HG03520 (cell line): ENCODE measurements around the gene ZBP1.

Experiments used
- ATAC-seq: cut with Tn5 transposase; IDR thresholded peaks from one replicate; pipeline ENCODE4 v1.9.1; 2021; ENCODE audit warnings: mild to moderate bottlenecking, moderate library complexity; ENCODE audit not compliant: unreplicated experiment

Gene ZBP1

DNA sequence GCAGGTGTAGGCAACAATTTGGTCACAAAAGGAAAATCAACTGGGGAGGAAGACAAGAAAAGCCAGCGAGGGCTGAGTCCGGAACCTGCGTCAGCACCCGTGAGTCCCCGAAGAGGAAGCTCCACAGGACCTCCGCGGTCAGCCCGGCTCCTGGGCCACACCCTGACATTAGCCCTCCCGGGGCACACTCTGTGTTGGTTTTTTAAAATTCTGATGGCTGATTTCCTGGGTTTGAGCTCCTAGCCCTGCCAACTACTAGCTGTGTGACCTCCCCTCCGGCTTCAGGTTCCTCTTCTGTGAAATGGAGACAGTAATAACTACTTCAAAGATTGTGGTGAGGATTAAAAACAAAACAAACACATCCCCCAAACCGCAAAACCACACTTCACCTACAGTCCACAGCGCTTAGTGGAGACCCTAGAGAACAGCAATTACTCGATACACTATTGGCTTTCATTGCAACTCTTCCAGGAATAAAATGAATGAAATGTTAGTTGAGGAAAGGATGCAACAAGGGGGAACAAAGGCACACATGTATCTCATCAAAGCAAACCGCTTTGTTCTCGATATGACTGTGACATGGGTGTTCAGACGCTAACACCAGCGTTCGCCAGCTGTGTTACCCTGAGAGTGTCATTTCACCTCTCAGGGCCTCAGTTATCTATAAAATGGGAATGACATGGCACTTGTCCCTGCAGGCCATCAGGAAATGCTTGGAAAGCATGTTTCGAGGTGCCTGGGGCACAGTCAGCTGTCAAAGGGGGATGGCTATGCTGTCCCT is 985 bp downstream of the ZBP1 start:
- peak; percentile 50 for ATAC-seq

DNA sequence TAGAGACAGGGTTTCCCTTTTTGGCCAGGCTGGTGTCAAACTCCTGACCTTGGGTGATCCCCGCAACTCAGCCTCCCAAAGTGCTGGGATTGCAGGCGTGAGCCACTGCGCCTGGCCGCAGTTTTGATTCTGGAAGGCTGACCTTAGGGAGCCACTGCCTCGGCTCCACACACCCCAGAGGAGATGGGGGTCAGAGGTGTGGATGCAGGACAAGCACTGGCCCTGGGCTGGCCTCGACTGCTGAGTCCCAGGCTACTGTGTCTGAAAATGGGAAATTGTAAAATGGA is 1.5 kb downstream of the ZBP1 start:
- no peak for ATAC-seq

GRCh38 chr20:57618091-57618763 is 2.0 kb downstream of the ZBP1 start:
- no peak for ATAC-seq

DNA sequence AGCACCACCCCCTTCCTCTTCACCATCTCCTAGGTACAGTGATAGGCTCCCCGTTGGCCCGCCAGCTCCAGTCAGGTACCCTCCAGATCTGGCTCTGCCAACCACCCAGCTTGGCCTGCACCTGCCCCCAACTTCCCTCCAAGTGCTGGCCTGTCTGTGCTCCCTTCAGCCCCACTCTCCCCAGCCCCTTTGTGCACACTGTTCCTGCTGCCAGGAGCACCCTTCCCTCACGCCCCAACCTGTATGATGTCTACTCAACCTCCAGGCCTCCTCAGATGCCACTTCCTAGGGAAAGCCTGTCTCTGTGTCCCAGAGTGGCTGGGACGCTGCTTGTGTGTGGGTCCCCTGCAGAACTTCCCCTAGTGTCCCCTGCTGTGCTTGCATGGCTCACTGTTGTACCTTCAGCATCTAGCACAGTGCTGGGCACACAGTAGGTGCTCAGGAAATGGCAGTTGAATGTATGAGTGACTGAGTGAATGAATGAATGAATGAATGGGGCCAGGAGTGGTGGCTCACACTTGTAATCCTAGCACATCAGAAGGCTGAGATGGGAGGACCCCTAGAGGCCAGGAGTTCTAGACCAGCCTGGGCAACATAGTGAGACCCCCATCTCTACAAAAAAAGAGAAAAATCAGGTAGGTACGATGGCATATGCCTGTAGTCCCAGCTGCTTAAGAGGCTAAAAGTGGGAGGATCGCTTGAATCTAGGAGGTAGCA is 3.0 kb downstream of the ZBP1 start:
- ATAC-seq, result no peak

GRCh38 chr20:57616143-57616951 is 3.9 kb downstream of the ZBP1 start:
- ATAC-seq, result no peak

- ATAC-seq, result no peak
Measured at GRCh38 chr20:57615445-57615811, 4.8 kb downstream of the ZBP1 start.

- no peak for ATAC-seq
Measured at GRCh38 chr20:57614490-57615444, 5.5 kb downstream of the ZBP1 start.

- ATAC-seq, result no peak
Measured at GRCh38 chr20:57613481-57613921, 6.7 kb downstream of the ZBP1 start.

DNA sequence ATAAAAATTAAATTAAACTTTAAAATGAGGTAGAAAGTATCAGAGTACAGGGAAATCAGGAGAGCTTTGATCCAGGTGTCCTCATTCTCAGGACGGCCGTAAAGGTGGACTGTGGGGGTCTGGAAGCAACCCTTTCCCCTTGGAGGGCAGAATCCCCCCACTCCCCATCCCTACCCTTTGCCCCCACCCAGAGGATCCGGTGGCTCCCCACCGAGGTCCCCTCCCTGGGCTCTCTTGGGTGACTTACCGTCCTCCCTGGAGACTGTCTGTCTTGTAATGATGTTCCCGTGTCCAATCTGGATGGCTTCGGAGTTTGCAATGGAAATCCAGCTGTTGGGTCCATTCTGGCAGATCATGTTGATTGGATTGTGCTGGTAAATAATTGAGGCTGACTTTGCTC is 7.3 kb downstream of the ZBP1 start:
- ATAC-seq, result no peak

DNA sequence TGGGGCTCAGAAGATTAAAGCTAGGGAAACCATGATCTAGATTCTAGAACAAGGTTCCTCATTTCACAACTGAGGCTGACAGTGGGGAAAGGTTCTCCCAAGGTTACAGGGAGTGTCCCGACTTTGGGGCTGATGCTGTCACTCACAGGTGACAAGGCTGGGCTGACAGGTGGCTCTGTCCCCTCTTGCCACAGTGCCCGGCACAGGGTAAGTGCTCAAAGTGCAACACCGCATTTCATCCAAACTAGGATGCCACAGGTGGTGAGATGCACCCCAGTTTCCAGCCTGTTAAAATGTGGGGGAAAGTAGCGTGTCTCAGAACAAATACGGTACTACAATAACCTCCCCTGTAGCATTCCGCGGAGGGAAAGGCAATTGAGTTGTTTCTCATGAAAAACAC is 7.8 kb downstream of the ZBP1 start:
- ATAC-seq, result no peak

- no peak for ATAC-seq
Measured at GRCh38 chr20:57611586-57612311, 8.5 kb downstream of the ZBP1 start.

DNA sequence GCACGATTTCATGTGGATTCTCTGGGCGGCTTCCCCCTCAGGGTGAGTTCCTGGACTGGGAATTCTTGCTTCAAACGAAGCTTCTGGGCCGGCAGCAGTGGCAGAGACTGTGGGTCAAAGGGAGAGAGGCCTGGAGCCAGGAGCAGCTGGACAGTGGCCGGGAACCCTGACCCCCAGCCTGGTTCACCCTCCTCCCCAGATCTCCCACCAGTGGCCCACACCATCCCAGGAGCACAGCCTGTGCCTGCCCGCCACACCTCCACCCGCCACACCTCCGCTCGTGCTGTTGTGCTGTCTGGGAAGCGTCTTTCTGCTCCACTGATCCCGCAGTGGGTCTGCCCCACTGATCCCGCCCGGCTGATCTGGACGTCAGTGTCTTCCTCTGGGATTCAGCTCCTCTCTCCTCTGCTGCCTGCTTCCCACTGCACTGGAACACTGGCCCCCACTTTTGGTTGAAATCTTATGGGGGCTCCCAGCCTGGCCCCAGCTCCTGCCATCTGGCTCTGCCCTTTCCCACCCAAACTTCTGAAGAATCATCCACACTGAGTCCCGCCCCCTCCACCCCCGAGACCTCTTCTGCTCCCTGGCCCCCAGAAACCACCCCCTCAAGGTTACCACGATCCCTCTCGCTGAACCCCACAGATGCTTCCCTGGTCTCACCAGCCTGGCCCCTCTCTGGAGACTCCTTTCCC is 9.8 kb downstream of the ZBP1 start:
- no peak for ATAC-seq

- ATAC-seq, result no peak
Measured at GRCh38 chr20:57609842-57610167, 10.4 kb downstream of the ZBP1 start.

DNA sequence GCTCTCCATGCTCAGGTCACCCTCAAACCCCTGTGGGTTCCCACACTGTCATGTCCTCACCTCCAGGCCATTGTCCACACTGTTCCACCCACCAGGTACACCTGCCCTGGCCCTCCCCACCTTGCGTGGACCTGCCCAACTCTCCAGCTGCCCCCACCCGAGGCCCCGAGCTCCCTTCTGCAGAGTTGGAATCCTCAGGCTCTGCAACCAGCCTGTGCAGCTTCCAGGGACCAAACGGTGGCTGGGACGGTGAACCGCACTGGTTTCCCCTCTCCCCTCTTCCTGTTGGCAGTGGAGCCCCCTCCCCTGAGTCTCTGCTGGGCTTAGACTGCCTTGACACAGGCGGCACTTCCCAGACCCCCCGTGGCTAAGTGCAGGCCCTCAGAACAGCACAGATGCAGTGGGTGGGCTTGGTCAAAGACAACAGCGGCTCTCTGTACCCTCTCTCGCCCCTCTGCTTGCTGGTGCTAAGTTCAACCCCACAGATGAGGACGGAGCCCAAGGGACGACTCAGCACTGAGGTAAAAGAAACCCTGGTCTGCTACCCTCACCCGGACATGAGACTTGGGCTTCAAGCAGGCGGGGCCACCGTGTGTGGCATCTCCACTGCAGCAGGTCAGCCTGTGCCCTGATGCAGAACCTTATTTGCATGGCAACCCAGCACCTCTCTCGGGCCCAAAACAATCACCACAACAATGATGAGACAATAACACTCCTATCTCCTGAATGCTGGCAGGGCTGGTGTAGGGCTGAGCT is 11.0 kb downstream of the ZBP1 start:
- ATAC-seq, result no peak

DNA sequence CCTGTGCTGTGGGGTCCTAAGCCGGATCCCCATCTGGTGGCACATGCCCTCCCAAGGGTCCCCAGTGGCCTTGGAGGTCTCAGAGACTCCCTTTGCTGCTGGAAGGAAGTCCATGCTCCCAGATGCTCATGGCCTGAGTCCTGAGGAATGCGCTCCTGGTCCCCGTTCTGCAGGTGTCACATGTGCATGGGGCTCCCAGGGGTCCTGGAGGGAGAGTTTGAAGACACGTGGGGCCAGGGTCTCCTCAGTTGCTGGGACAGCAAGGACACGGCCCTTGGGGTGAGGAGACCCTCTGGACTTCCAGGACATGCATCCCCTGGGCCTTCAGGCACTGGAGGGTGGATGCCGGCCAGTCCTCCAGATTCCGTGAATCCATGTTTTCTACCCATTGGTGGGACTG is 11.7 kb downstream of the ZBP1 start:
- no peak for ATAC-seq

DNA sequence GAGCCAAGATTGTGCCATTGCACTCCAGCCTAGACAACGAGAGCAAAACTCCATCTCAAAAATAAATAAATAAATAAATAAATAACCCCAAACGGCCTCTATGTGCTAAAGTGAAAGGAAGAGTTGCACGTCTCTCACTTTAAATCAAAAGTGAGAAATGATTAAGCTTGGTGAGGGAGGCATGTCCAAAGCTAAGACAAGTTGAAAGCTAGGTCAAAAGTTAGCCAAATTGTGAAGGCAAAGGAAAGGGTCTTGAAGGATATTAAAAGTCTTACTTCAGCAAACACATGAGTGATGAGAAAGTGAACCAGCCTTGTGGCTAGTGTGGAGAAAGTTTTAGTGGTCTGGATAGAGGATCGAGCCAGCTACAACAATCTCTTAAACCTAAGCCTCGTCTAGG is 14.3 kb downstream of the ZBP1 start:
- no peak for ATAC-seq

GRCh38 chr20:57605045-57605444 is 15.2 kb downstream of the ZBP1 start:
- ATAC-seq, result no peak

DNA sequence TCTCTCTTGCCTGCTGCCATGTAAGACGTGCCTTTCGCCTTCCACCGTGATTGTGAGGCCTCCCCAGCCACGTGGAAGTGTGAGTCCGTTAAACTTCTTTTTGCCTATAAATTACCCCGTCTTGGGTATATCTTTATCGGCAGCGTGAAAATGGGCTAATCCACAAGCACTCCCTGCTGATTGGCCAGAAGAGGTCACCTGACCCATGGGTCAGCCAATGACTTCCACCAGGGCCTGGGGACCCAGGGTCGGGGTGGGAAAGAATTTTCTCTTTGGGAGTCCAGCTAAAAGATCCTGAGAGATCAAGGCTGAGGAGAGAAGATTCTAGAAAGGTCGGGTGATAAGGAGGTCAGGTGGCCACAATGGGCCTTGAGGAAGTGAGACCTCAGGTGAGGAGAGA is 17.1 kb downstream of the ZBP1 start:
- ATAC-seq, result no peak
